GM21390 (cell line): ENCODE data around the gene OR4Q3.
"Not testable (repeated sequence)": the region's sequence is repeated elsewhere in the genome, so short reads cannot be mapped to it uniquely, and the experiment has no call there.

Experiments used
- ATAC-seq: cut with Tn5 transposase; IDR thresholded peaks from one replicate; pipeline ENCODE4 v1.9.1; 2021; ENCODE audit not compliant: unreplicated experiment

OR4Q3 gene

DNA sequence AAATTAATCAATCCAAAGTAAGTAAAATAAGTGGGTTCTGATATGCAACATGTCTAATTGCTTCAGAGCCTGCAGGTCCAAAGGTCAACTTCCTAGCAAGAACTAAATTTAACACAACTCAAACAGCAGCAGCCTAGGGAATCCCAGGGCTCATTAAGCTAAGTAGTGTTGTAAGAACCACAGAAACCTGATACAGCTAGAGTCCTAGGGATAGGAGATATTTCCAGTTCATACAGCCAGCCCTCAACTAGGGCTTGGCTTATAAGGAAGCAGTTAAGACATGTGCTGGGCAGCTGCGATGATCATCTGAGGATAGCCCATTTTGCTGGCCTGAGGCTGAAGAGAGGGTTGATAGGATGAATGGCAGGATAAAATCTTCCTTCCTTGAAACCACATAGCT is at the start of gene OR4Q3:
Gene OR4Q3, plus strand, starts transcription at position 316 of the 400 bp plus-strand sequence.
- ATAC-seq = no peak

DNA sequence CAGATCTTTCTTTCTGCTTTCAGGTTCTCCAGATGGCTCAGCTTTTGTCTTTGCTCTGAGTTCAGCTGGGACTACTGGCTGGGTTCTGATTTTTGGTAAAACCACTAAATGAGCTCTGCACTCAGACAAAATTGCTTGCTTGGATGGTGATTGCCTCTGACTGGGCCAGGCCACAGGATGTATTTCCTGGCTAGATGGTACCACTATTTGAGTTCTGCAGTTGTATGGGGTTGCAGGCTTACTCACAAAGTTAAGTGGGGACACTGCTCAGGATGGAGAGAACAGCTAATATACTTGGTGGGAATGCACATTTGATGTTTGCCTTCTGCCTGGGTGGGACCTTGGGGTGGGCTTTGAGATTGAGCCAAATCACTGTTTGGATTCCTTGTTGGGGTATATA is 14.0 kb upstream of the OR4Q3 start:
- no peak for ATAC-seq

DNA sequence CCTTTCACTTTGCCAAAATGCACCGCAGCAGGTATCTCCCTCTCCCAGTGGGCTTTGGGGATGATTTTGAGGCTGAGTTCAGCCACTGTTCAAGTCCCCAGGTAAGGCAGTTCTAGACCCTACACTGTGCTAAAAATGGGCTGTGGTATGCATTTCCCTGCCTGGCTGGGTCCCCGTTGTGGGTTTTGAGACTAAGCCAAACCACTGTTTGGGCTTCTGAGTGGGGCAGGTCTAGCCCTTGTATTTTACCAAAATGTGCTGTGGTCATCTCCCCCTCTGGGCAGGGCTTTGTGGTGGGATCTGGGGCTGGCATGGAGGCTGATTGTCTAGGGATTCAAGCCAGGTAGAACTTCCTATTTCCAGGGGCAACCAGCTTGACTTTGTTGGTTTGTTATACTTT is 13.6 kb upstream of the OR4Q3 start:
- ATAC-seq = no peak

DNA sequence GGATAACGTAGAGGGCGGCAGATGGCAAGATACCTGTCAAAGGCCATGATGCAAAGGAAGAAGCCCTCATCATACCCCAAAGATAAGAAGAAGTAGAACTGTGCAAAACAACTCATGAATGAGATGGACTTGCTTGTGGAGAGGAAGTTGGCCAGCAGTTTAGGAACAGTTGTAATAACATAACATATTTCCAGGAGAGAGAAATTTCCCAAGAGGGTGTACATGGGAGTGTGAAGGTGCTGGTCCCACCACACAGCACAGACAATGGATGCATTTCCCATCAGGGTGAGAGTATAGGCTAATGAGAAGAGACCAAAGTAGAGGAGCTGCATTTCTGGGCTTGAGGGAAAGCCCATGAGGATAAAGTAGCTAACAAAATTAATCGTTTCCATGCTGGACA is 9.5 kb upstream of the OR4Q3 start:
- not testable (repeated sequence) for ATAC-seq

DNA sequence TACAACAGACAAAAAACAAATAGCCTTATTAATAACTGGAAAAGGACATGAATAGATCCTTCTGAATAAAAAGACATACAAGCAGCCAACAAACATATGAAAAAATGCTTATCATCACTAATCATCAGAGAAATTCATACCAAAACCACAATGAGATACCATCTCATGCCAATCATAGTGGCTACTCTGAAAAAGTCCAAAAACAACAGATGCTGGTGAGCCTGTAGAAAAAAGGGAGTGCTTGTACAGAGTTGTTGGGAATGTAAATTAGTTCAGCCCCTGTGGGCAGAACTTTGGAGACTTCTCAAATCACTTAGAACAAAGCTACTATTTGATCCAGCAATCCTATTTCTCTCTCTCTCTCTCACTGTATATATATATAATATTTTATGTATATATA is 8.9 kb downstream of the OR4Q3 start:
- not testable (repeated sequence) for ATAC-seq

DNA sequence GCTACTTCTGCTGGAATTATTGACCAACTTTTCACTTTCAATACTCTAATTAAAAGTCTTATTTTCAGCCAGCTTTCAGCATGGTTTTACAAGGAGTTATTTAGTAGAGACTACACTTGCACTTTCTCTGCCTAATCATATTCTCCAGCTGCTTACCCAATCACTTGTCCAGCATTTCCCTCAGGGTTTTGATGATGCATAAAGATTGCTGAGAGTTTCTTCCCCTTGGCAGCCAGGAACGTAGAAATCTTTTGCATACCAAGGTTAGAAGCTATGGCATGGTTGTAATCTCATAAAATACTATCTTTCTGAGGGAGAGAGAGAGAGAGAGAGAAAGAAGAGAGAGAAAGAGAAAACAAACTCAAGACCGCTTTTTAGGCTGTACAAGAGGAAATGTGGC is 10.8 kb downstream of the OR4Q3 start:
- no peak for ATAC-seq

DNA sequence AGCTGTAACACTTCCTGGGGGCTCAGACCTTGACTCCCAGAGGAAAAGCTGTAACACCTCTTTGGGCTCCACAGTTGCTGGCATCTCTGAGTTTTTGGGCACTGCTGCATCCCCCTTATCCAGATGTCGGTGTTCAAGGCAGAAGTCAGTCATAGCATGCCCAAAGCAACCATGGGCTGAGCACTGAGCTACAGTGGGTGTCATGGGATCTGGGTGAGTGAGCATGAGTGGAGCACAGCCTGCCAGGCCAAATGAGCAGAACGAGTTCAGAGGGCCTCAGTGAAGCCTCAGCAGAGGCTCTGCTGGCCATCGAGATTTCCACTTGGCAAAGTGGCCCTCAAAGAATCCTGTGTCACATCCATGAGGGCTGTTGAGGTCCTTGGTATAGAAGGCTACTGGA is 28.1 kb downstream of the OR4Q3 start:
- ATAC-seq = not testable (repeated sequence)

DNA sequence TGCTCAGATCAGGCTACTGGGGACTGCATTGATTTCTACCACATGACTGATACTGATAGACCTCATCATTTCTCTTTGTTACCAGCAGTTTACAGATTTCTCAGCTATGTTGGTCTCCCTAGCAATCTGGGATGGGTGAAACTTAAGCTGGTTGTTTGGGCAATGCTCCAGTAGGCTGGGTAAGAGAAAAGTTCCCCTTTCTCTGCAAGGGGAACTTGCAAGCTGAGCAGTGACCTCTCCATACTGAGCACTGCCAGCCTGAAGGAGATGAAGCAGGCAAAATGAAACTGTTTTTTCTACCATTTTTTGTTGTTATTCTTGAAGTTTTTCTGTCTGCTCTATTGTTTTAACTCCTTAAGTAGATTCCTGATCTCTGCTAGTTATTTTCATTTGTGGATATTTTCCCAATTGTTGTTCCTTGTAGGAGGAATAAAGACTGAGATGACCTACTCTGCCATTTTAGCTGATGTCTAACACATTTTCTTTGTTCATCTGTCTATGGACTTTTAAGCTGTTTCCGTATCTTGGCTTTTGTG is 28.6 kb downstream of the OR4Q3 start:
- ATAC-seq = no peak

DNA sequence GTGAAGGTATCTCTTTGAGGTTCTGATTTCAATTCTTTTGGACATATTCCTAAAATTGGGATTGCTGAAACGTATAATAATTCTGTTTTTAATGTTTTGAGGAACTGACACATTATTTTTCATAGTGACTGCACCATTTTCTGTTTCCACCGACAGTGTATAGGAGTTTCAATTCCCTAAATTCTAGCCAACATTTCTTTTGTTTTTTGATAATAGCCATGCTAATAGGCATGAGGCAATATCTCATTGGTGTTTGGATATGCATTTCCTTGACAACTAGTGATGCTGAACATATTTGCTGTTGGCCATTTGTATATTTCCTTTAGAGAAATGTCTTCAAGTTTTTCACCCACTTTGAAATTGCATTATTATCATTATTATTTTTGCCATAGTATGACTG is 29.1 kb downstream of the OR4Q3 start:
- ATAC-seq = not testable (repeated sequence)

DNA sequence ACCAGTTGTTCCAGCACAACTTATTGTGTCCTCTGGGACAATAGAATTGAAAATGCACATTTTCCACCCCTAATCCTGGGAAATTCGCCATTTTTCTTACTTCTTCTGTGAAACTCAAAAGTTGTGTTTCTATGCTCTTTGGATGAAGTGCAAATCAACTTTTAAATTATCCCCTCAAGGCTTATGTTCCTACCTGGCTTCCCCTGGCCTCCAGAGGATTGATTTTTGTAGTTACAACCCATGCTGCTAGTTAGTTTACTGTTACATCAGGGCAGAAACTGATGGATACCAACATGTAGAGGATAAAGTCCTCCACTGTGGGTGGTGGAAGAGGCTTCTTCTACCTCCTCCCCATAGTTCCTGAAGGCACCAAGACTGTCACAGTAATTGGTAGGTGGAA is 29.8 kb downstream of the OR4Q3 start, which contains the start of gene OR4M1:
Gene OR4M1, plus strand, starts transcription at position 301 of the 400 bp plus-strand sequence. CDS start 6,819 bp downstream, outside the sequence.
- not testable (repeated sequence) for ATAC-seq

DNA sequence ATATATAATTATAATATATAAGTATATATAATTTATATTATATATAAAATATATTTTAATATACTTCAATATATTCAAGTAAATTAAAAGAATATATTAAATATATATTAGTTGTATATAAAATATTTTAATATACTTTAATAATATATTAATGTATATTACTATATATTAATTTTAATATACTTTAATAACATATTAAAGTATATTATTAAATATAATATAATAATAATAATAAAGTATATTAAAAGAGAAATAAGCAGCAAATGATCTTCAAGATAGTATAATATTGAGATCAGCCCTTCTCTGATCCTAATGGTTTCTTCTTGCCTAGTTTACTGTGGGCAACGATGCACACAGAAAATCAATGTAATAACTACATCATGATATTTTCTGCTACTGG is 32.2 kb downstream of the OR4Q3 start:
- ATAC-seq = no peak

DNA sequence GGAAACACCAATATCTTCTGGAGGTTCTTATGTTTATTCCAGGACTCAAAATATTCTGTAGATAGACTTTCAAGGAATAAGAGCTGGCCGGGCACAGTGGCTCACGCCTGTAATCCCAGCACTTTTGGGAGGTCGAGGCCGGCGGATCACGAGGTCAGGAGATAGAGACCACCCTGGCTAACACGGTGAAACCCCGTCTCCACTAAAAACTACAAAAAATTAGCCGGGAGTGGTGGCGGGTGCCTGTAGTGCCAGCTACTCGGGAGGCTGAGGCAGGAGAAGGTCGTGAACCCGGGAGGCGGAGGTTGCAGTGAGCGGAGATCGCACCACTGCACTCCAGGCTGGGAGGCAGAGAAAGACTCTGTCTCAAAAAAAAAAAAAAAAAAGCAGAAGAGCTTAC is 42.5 kb downstream of the OR4Q3 start:
- not testable (repeated sequence) for ATAC-seq

DNA sequence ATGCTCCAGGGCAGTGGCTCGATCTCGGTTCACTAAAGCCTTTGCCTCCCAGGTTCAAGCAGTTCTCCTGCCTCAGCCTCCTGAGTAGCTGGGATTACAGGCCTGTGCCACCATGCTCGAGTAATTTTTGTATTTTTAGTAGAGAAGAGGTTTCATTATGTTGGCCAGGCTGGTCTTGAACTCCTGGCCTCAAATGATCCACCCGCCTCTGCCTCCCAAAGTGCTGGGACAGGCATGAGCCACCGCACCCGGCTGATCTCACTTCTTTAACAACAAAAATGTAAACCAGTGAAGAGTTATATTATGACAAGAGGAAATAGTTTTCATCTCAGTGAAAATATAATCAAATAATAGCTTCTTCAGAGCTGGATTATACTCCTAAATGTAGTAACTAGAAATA is 43.9 kb downstream of the OR4Q3 start:
- ATAC-seq = not testable (repeated sequence)

DNA sequence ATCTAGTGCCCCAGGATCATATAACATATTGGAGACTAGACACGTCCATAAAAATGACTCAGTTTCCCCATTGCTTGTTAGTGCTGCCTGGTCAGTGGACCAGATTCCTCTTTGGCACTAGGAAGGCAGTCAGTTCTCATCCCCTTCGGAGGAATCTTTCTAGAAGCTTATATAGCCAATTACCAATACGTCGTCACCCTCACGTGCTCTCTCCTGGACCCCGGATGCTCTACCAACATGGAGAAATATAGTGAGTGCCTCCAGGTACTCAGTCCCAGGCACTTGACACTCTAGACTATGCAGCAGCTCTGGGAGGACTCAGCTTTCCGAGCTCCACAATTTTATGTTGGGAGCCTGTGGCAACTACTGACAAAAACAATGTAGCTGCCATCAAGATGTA is 44.8 kb downstream of the OR4Q3 start:
- ATAC-seq = not testable (repeated sequence)

DNA sequence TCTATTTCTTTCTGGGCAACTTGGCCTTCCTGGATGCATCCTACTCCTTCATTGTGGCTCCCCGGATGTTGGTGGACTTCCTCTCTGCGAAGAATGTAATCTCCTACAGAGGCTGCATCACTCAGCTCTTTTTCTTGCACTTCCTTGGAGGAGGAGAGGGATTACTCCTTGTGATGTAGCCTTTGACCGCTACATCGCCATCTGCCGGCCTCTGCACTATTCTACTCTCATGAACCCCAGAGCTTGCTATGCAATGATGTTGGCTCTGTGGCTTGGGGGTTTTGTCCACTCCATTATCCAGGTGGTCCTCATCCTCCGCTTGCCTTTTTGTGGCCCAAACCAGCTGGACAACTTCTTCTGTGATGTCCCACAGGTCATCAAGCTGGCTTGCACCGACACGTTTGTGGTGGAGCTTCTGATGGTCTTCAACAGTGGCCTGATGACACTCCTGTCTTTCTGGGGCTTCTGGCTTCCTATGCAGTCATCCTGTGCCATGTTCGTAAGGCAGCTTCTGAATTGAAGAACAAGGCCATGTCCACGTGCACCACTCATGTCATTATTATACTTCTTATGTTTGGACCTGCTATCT is 53.2 kb downstream of the OR4Q3 start:
- ATAC-seq = not testable (repeated sequence)
